Stimulated activated CD8-positive, alpha-beta memory T cell treated with anti-CD3 and anti-CD28 coated beads, Interleukin-2, amount 100 ng/mL, for 48 hours (primary cell): Measurements from ENCODE around the gene ARHGAP32.

Experiments used
- DNase-seq, 2 donors: peaks; one replicate each; pipeline ENCODE4 v3.0.0-alpha.2; 2020; ENCODE audit warnings: low read depth in 2 of 2

The ARHGAP32 gene

GRCh38 chr11:129115652-129116586 is 76.2 kb downstream of the ARHGAP32 start:
- no peak for DNase-seq

GRCh38 chr11:129109701-129110100 is 82.4 kb downstream of the ARHGAP32 start:
- no peak for DNase-seq

- DNase-seq, result no peak
Measured at GRCh38 chr11:129106788-129107187, 85.3 kb downstream of the ARHGAP32 start.

- no peak for DNase-seq
Measured at GRCh38 chr11:129102756-129103155, 89.4 kb downstream of the ARHGAP32 start.

- DNase-seq, result no peak
Measured at GRCh38 chr11:129102225-129102624, 89.9 kb downstream of the ARHGAP32 start.

- DNase-seq, result no peak
Measured at GRCh38 chr11:129093283-129093682, 98.8 kb downstream of the ARHGAP32 start.

GRCh38 chr11:129090056-129090455 is 102.1 kb downstream of the ARHGAP32 start:
- no peak for DNase-seq

GRCh38 chr11:129089279-129089678 is 102.8 kb downstream of the ARHGAP32 start:
- no peak for DNase-seq

GRCh38 chr11:129086976-129087375 is 105.1 kb downstream of the ARHGAP32 start:
- no peak for DNase-seq

GRCh38 chr11:129077191-129077590 is 114.9 kb downstream of the ARHGAP32 start:
- no peak for DNase-seq

GRCh38 chr11:129075757-129076156 is 116.4 kb downstream of the ARHGAP32 start:
- DNase-seq, result no peak

GRCh38 chr11:129067454-129067853 is 124.7 kb downstream of the ARHGAP32 start:
- no peak for DNase-seq

- DNase-seq, result no peak
Measured at GRCh38 chr11:129066229-129066628, 125.9 kb downstream of the ARHGAP32 start.

GRCh38 chr11:129063118-129063517 is 129.0 kb downstream of the ARHGAP32 start:
- no peak for DNase-seq

GRCh38 chr11:129061492-129062230 is 130.5 kb downstream of the ARHGAP32 start:
- no peak for DNase-seq

- DNase-seq, result no peak
Measured at GRCh38 chr11:129056916-129057315, 135.2 kb downstream of the ARHGAP32 start.

- DNase-seq, result no peak
Measured at GRCh38 chr11:129055196-129055595, 136.9 kb downstream of the ARHGAP32 start.

- no peak for DNase-seq
Measured at GRCh38 chr11:129048911-129049310, 143.2 kb downstream of the ARHGAP32 start.

- no peak for DNase-seq
Measured at GRCh38 chr11:129045150-129045549, 147.0 kb downstream of the ARHGAP32 start.

GRCh38 chr11:129042503-129042902 is 149.6 kb downstream of the ARHGAP32 start:
- DNase-seq, result no peak

- no peak for DNase-seq
Measured at GRCh38 chr11:129041611-129042018, 150.5 kb downstream of the ARHGAP32 start.

- DNase-seq, result no peak
Measured at GRCh38 chr11:129040934-129041333, 151.2 kb downstream of the ARHGAP32 start.

GRCh38 chr11:129035244-129035643 is 156.9 kb downstream of the ARHGAP32 start:
- no peak for DNase-seq
